Fibroblast of villous mesenchyme (primary cell): ENCODE measurements around the gene HSPA13. TPM values are rescaled to one million over a fixed set of nuclear protein-coding genes. Genes with fewer than 3 reads are reported as not detected.
"Not testable (repeated sequence)": the region's sequence is repeated elsewhere in the genome, so short reads cannot be mapped to it uniquely, and the experiment has no call there.

ENCODE experiments used
- DNase-seq: peaks from one replicate; pipeline ENCODE4 v3.0.0-alpha.2; 2010; ENCODE audit warnings: low read depth
- H3K4me3 ChIP-seq: 2 replicates; pipeline ENCODE4 v1.5.1; 2011; ENCODE audit warnings: low read depth, mild to moderate bottlenecking, low read length
- CTCF ChIP-seq: IDR thresholded peaks from 2 replicates; pipeline ENCODE4 v1.5.1; 2012; ENCODE audit warnings: low read depth, mild to moderate bottlenecking, low read length; ENCODE audit not compliant: insufficient read depth
- total RNA-seq: library from RNA; depleted of rRNA; stranded (reverse); fragments of >200 nt; gene quantifications from 2 replicates; pipeline ENCODE4 v1.2.3, GENCODE V29; 2012

Gene HSPA13
- total RNA-seq, 1 donor = 84.2 TPM

GRCh38 chr21:14361958-14362357, 21.0 kb downstream of the HSPA13 start:
- DNase-seq = peak; percentile 2
- no peak overlapping the region for H3K4me3 ChIP-seq
- no peak for TF ChIP-seq CTCF

GRCh38 chr21:14358775-14359174, 24.2 kb downstream of the HSPA13 start:
- no peak overlapping the region for H3K4me3 ChIP-seq
- no peak for TF ChIP-seq CTCF
- DNase-seq = no peak

- TF ChIP-seq CTCF = no peak
- H3K4me3 ChIP-seq = no peak overlapping the region
- no peak for DNase-seq
Measured at GRCh38 chr21:14356746-14357145, 26.2 kb downstream of the HSPA13 start.

- H3K4me3 ChIP-seq = no peak overlapping the region
- DNase-seq = no peak
- no peak for TF ChIP-seq CTCF
Measured at GRCh38 chr21:14354515-14354914, 28.4 kb downstream of the HSPA13 start.

- no peak overlapping the region for H3K4me3 ChIP-seq
- no peak for DNase-seq
- TF ChIP-seq CTCF = no peak
Measured at GRCh38 chr21:14353726-14354125, 29.2 kb downstream of the HSPA13 start.

- no peak for TF ChIP-seq CTCF
- DNase-seq = no peak
- no peak overlapping the region for H3K4me3 ChIP-seq
Measured at GRCh38 chr21:14353231-14353630, 29.7 kb downstream of the HSPA13 start.

- not testable (repeated sequence) for H3K4me3 ChIP-seq, DNase-seq
Measured at GRCh38 chr21:14327346-14327745, 55.6 kb downstream of the HSPA13 start.
